NCI-H2227 (cell line): ENCODE results near the gene TTC33.

Experiments used
- DNase-seq: peaks from one replicate; lab custom pipeline; 2025; ENCODE audit not compliant: unreplicated experiment; lab: John Stamatoyannopoulos, UW

TTC33 gene

DNA sequence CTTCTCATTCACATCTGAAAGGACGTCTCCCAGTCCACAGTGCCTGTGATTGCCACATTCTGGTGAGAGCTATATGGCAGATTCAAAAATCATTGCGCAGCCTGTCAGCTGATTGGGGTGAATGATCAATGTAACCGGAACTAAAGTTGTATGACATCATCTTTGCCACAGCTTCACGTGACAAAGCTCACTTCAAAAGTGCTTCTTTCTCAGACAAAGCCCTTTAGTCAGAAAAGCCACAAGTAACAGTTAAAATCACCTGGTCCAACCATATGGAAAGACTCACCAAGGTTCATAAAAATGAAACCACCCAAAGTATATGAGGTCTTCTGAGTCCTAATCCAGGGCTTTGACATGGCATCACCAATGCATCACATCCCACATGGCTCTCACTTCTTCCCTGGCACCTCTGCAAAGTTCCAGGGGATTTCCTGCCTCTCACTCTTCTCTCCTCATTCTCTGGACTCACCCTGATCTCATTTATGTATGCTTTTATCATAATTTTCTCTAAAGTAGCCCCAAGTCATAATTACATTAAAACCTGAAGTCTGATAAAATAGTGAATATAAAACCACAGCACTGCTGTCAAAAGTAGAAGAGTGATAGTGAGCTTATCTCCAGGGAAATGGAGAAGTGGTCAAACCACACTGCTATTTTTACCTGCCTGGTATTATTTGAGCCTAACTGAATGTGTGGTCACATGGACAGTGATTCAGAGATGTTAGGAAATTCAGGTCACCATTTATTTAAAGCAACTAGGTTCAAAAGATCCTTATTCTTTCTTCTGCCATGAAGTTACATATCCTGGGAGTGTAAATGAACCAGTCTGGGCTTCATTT is 269.1 kb downstream of the TTC33 start:
- no peak for DNase-seq

DNA sequence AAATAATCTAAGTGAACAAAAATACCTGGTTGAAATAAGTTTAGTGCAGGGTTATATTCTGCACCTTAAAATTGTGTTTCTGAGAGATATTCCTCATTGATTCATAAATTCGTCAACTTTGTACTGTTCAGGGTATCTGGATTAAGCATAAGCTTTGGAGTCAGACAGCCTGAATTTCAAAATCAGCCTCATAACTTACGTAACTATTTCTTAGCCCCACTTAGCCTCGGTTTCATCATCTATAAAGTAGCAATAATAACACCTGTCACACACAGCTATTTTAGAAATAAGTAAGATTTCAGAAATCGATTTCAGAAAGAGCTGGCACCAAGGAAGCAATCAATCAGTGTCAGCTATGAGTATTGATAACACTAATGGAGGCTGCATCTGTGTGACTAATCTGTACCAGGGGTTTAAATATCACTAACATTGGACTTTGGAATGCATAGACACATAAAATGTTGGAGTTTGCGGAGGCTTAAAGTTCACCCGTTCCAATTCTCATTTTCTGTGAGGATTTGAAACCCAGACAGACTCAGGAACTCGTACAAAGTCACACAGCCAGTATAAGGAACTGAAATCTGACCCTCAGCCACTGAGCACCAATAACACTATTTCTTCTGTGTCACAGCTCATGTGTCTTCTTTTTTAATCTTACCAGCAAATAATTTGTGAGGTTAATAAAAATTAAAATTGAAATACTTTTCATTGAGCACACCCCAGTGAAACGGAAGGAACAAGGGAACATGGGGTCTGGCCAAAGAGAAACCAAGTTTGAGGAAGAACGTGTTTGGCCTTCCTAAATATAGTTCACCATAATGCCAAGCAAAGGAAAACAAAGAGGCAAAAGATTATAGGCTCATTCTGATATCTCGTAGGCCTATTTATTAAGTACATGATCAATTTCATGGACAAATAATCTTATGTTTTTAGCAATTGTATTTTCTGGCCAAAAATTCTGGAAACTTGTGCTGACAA is 270.5 kb downstream of the TTC33 start:
- no peak for DNase-seq

DNA sequence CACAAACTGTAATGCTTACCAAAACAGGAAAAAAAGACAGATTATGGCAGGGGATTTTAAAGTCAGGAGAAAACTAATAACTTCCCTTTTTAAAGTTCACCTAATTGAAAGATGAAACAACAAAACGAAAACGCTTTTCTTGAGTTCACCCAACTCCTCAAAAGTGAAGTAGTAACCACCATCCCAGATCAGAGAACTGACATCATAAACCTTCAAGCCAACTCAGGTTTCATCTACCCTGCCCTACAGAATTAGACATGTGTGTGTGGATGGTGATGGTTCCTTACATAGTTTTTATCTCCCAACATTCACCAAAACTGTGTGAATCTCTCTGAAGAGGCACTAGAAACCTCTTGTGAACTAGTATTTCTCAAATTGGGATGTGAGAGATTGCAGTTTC is 271.3 kb downstream of the TTC33 start:
- no peak for DNase-seq

DNA sequence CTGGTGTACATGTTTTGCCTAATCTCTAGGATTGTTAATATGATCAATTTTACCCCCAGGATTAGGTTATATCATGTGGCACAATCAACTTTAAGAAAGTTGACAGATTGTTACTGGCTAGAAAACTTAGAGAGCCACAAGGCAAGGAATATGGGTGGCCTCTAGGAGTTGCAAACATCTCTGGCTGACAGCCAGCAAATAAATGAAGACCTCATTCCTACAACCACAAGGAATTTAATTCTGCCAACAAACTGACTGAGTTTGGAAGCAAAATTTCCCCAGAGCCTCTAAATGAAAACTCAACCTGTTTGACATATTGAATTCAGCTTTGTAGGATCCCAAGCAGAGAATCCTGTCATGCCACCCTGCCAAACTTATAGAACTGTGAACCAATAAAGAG is 272.4 kb downstream of the TTC33 start:
- DNase-seq, result no peak

DNA sequence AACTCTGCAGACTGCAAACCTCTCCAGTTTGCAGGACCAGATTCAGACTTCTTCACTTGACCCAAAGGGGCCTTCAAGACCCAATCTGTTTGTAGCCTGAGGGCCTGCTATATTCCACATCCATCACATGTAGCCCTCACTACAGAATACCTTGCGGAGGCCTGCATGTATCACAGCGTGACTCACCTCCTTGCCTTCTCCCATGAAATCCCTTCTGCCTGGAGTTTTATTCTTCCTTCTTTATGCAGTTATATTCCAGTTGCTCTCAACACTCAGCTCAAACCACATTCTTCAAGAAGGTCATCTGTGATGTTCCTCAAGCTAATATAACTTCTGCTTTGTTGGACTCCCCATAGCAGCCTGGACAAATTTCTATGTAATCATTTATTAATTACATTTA is 274.5 kb downstream of the TTC33 start:
- no peak for DNase-seq

DNA sequence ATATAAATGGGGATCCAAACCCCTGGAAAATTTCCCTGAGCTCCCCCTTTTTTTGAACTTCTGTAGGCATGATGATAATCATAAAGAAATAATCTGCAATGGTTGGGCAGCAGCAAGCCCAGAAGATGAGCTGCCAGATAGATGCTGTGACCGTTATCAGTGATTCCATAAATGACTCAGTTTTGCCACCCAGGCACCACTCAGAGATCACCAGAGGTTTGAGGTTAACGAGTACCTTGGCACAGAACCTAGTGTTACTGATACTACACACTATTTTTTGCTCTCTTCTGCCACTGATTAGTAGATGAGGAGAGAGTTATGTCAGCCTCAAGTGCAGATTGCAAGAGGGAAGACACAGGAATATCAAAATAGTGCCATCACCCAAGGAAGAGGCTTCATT is 275.4 kb downstream of the TTC33 start:
- DNase-seq, result no peak

DNA sequence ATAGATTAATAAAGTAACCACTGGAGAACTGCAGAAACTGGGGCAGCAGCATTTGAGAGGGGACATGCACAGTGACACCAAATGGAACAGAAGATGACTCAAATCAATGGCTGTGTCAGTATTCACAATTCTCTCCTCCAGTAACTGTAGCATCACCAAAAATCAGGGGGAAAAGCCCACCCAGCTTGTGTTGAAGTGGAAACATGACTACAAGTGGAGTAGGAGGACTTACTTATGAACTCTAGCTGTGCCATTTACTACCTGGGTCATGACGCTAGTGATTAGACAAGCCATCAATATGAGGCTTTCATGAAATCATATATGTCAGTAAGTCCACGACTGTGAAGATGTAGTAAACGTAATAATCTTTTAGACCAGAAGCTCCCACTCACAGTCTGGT is 275.8 kb downstream of the TTC33 start:
- no peak for DNase-seq

DNA sequence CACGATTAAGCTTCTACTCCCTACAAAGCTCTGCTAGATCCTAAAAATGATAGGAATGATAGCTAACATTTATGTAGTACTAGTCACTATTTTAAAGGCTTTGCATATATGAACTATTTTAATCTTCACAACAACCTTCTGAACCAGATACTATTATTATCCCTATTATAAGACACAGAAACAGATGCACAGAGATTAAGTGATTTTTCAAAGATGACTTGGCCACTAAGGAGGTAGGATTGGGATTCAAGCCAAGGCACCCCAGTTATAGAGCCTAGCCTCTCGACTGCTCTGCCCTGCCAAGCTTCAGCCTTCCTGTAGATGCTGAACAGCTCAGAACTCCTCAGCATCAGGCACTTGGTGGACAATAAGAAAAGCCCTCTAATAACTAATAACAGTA is 277.0 kb downstream of the TTC33 start:
- no peak for DNase-seq

DNA sequence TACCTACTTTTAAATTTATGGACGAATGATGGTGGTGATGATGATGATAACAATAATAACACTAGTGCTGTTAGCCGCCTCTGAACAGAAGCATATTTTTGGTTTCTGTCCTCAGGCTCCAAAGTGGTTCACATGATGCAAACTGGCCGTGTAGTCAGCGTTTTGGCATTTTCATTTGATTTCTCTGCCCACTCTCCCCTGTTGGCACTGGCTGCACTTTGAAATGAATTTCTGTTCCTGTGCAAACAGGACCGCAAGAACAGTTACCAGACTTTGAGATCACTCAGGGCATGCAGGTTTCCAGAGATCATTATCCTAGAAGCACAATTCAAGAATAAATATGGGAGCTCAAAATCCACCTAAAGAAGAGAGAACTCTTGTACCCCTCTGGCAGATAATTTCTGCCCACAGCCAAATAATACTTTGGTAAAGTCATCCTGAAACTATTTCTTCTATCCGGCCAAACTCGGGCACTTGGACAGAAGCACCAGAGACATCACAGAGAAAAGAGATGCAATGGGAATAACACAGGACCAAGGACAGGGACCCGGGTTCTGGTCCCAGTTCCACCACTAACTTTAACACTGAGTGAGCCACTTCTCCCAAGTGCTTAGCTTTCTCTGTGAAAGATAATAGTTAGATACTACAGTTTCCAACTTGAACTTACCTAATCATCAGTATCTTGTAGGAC is 277.8 kb downstream of the TTC33 start:
- no peak for DNase-seq

DNA sequence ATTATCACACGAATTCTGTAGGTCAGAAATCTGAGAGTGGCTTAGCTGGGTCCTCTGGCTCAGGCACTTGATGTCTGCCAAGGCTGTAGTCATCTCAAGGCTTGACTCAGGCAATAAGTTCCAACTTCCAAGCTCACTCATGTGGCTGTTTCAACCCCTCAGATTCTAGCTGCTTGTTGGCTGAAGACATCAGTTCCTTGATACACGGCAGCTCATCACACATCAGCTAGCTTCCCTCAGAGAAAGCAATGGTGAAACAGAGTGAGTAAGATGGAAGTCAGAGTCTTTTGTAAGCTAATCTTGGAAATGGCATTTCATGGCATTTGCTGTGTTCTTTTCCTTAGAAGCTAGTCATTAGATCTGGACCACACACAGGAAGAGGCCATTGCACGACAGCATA is 280.2 kb downstream of the TTC33 start:
- no peak for DNase-seq

DNA sequence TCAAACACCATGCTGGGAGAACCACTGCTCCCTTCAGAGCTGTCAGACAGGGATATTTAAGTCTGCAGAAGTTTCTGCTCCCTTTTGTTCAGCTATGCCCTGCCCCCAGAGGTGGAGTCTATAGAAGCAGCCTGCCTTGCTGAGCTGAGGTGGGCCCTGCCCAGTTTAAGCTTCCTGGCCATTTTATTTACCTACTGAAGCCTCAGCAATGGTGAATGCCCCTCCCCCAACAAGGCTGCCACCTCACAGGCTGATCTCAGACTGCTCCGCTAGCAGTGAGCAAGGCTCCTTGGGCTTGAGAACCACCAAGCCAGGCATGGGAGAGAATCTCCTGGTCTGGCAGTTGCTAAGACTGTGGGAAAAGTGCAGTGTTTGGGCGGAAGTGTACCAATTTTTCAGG is 281.5 kb downstream of the TTC33 start:
- no peak for DNase-seq

DNA sequence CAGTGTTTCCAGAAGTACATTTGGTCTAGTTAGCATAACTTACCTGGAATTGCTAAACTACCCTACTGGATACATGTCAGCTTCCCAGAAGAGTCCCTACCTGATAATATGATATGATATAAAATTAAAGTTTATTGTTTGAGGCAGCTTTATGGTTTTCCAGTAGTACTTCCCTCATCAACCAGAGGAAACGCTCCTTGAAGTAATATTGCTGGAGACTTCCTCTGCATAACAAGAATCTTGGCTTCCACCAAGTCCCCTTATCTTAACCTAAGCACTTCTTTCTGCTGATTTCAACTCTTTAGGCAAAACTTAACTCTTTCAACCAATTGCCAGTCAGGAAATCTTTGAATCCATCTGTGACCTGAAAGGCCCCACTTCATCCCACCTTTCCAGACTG is 290.3 kb downstream of the TTC33 start:
- no peak for DNase-seq

DNA sequence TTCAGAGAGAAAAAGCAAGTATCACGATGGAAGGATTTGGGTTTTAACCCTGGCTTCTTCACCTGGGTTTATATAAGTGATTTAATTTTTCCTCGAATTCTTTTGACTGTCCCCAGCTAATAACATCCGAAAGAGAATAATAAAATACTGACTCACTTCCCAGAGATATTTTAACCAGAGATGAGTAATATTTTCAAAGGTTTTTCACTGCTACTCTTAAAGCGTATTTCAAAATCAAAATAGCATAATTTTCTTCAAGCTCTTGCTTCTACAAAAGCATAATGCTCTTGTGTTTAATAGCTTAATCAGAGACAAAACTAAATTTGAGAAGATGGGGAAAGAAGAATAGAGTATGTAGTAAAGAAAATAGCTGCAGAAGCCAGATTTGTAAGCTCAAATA is 291.2 kb downstream of the TTC33 start:
- no peak for DNase-seq
